A549 (cell line): ENCODE measurements around the gene ANKRD39.

Experiments used
- BHLHE40 ChIP-seq: IDR thresholded peaks from 2 replicates; pipeline ENCODE4 v1.6.1; 2012; ENCODE audit warnings: low read depth, low read length, inconsistent platforms
- CEBPB ChIP-seq, 2 experiments: fragments of >200 bp in 1 of 2; sonication (Bioruptor Twin) in 1 of 2; formaldehyde crosslinking in 1 of 2; IDR thresholded peaks; 2 replicates each; pipeline ENCODE4 v1.6.1; 2012 to 2016
- CTCF ChIP-seq: fragments of >200 bp; sonication (Bioruptor Twin); formaldehyde crosslinking; IDR thresholded peaks from 3 replicates; pipeline ENCODE4 v1.5.1; 2016
- EP300 ChIP-seq, 2 experiments: fragments of >200 bp; sonication (Bioruptor Twin); formaldehyde crosslinking; IDR thresholded peaks; 2 replicates in 1 of 2; 3 replicates in 1 of 2; pipeline ENCODE4 v1.6.1; 2016 to 2017
- PHF8 ChIP-seq: fragments of 200-600 bp; sonication (generic); IDR thresholded peaks from 2 replicates; pipeline ENCODE4 v1.6.1; 2016; ENCODE audit warnings: low read depth, mild to moderate bottlenecking, antibody characterized with exemption, moderate library complexity, borderline replicate concordance
- POLR2A ChIP-seq: IDR thresholded peaks from 2 replicates; pipeline ENCODE4 v1.6.1; 2012; ENCODE audit warnings: mild to moderate bottlenecking, low read length
- RAD21 ChIP-seq, 2 experiments: fragments of >200 bp in 1 of 2; sonication (Bioruptor Twin) in 1 of 2; formaldehyde crosslinking in 1 of 2; IDR thresholded peaks in 1 of 2; conservative IDR thresholded peaks in 1 of 2; 2 replicates in 1 of 2; 3 replicates in 1 of 2; pipeline ENCODE4 v1.6.1; 2012 to 2018; ENCODE audit warnings: inconsistent platforms in 1 of 2
- RCOR1 ChIP-seq: fragments of 150-350 bp; IDR thresholded peaks from 2 replicates; pipeline ENCODE4 v1.6.1; 2014; ENCODE audit warnings: antibody characterized with exemption, low read length, low read depth
- SMC3 ChIP-seq: fragments of >200 bp; sonication (Bioruptor Twin); formaldehyde crosslinking; IDR thresholded peaks from 3 replicates; pipeline ENCODE4 v1.6.1; 2018; ENCODE audit warnings: inconsistent platforms
- TFCP2L1 ChIP-seq: fragments of 250-450 bp; sonication (Bioruptor Pico); IDR thresholded peaks from 2 replicates; pipeline ENCODE4 v1.5.0; 2021; ENCODE audit warnings: mild to moderate bottlenecking
- ZFP36 ChIP-seq: fragments of 450-650 bp; IDR thresholded peaks from 2 replicates; pipeline ENCODE4 v1.6.1; 2014; ENCODE audit warnings: borderline replicate concordance; ENCODE audit not compliant: partially characterized antibody

DNA sequence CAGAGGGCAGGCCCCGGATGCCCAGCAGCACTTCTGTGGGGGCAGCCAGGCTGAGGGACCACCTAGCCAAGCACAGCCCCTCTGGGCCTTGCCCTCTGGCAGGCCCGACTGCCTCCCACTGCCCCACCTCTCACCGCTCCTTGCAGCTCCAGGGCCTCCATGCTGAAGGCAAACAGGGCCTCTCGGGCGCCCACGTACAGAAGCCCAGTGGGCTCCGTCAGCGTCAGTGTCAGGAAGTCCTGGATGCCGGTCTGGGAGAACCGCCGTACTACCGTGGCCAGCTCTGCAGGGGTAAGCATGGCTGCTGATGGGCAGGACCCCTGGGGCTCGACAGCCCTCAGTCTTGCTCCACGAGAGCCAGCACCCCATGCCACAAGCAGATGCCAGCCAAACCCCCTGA is 8.3 kb upstream of the ANKRD39 start:
- TF ChIP-seq RAD21 (conservative IDR thresholded peaks at IDR 0.05 in 1 of 2, IDR thresholded peaks at IDR 0.05 in 1 of 2): no peak
- TF ChIP-seq PHF8: no peak
- TF ChIP-seq CEBPB (IDR thresholded peaks at IDR 0.05): no peak
- TF ChIP-seq CTCF: no peak
- TF ChIP-seq TFCP2L1 (CRISPR knock-in tag): no peak
- TF ChIP-seq RCOR1: no peak
- no peak for TF ChIP-seq SMC3
- TF ChIP-seq POLR2A: no peak
- TF ChIP-seq BHLHE40: no peak
- TF ChIP-seq EP300 (IDR thresholded peaks at IDR 0.05): no peak
- no peak for TF ChIP-seq ZFP36
